NCI-H128 (cell line): ENCODE data around the gene ARF5.

ENCODE experiments used
- DNase-seq: peaks from one replicate; lab custom pipeline; 2025; ENCODE audit not compliant: unreplicated experiment; lab: John Stamatoyannopoulos, UW

ARF5 gene

DNA sequence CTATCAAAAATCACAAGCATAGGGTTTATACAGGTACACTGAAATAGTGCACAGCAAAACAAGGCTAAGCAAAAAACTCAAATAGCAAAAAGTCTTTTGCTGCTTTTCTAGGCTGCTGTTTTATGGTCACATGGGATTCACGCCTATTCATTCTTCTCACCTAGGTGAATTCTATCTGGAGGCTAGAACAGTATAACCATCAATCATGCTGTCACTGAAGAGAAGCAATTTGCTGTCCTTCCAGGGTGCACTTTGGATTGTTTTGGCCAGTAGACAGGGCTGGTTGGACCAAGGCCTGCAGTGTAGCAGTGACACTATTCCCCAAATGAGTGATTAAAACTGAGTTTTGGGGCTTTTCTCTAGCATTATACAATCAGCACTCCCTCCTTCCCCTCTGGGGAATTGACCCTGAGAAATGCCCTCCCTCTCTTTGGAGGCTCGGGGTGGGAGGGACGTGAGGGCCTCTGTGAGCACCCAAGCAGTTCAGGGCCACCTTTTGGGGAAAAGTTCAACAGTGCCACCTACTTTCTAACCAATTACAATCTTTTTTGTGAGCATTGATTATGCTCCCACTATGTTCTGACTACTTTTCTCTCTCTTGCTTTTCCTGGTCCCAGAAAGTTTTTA, 47.6 kb downstream of the ARF5 start:
- no peak for DNase-seq

DNA sequence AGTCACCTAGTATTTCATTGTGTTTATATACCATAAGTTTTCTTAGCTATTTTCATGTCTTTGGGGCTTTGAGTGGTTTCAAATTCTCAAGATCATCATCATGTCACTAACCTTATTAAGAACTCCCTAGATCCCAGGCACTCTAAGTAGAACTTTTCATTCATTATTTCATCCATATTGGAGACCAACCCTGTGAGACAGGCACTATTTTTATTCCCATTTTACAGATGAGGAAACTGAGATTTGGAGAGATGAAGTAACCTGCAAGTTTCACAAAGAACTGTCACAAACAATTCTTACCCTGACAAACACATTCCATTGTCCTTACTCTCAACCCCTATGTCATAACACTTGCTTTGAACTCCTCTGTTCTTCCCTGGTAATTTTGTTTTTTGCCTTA, 50.0 kb downstream of the ARF5 start:
- no peak for DNase-seq
